Measurements from ENCODE around the gene POTEI.
"Not testable (repeated sequence)": the region's sequence is repeated elsewhere in the genome, so short reads cannot be mapped to it uniquely, and the experiment has no call there.

Gene POTEI

GRCh38 chr2:130509228-130509627 lies at the start of gene POTEI:
POTEI (minus strand) TSS chr2:130509328; CDS start chr2:130509235, 93 bp downstream.
- DNase-seq (ENCODE audit: low spot score) = not testable (repeated sequence)

- not testable (repeated sequence) for DNase-seq (ENCODE audit: low spot score)
These were observed 47.3 kb upstream of the POTEI start for GRCh38 chr2:130556441-130556840.

- DNase-seq (ENCODE audit: low spot score) = not testable (repeated sequence)
These were observed 45.0 kb upstream of the POTEI start for GRCh38 chr2:130554178-130554577.

- not testable (repeated sequence) for DNase-seq (ENCODE audit: low spot score)
These were observed 40.3 kb upstream of the POTEI start for GRCh38 chr2:130549475-130549874.

GRCh38 chr2:130548418-130548817 lies 39.3 kb upstream of the POTEI start:
- DNase-seq (ENCODE audit: low spot score) = not testable (repeated sequence)

- not testable (repeated sequence) for DNase-seq (ENCODE audit: low spot score)
These were observed 35.9 kb upstream of the POTEI start for GRCh38 chr2:130544978-130545377.

- DNase-seq (ENCODE audit: low spot score) = not testable (repeated sequence)
These were observed 34.8 kb upstream of the POTEI start for GRCh38 chr2:130543785-130544528.

- not testable (repeated sequence) for DNase-seq (ENCODE audit: low spot score)
These were observed 33.7 kb upstream of the POTEI start for GRCh38 chr2:130542789-130543188.

GRCh38 chr2:130538271-130538670 lies 29.1 kb upstream of the POTEI start:
- DNase-seq (ENCODE audit: low spot score) = not testable (repeated sequence)

GRCh38 chr2:130536654-130537053 lies 27.5 kb upstream of the POTEI start:
- not testable (repeated sequence) for DNase-seq (ENCODE audit: low spot score)

GRCh38 chr2:130531672-130532071 lies 22.5 kb upstream of the POTEI start:
- not testable (repeated sequence) for DNase-seq (ENCODE audit: low spot score)

GRCh38 chr2:130531225-130531624 lies 22.1 kb upstream of the POTEI start:
- not testable (repeated sequence) for DNase-seq (ENCODE audit: low spot score)

GRCh38 chr2:130530212-130530611 lies 21.1 kb upstream of the POTEI start:
- not testable (repeated sequence) for DNase-seq (ENCODE audit: low spot score)

- not testable (repeated sequence) for DNase-seq (ENCODE audit: low spot score)
These were observed 20.4 kb upstream of the POTEI start for GRCh38 chr2:130529545-130529944.

- DNase-seq (ENCODE audit: low spot score) = not testable (repeated sequence)
These were observed 18.3 kb upstream of the POTEI start for GRCh38 chr2:130527365-130527967.

- not testable (repeated sequence) for DNase-seq (ENCODE audit: low spot score)
These were observed 13.3 kb upstream of the POTEI start for GRCh38 chr2:130522390-130522789.

GRCh38 chr2:130520992-130521391 lies 11.9 kb upstream of the POTEI start, which contains the start of gene CFC1B:
CFC1B (plus strand) TSS chr2:130521222; CDS start chr2:130521485, 263 bp downstream.
- not testable (repeated sequence) for DNase-seq (ENCODE audit: low spot score)

GRCh38 chr2:130518516-130519106 lies 9.5 kb upstream of the POTEI start:
- not testable (repeated sequence) for DNase-seq (ENCODE audit: low spot score)

- not testable (repeated sequence) for DNase-seq (ENCODE audit: low spot score)
These were observed 2.8 kb upstream of the POTEI start for GRCh38 chr2:130511747-130512451.

GRCh38 chr2:130510807-130511746 lies 1.9 kb upstream of the POTEI start:
- not testable (repeated sequence) for DNase-seq (ENCODE audit: low spot score)

- not testable (repeated sequence) for DNase-seq (ENCODE audit: low spot score)
These were observed 18.1 kb downstream of the POTEI start for GRCh38 chr2:130491073-130491472.
